ENCODE measurements around the gene GALNT18.
"Not testable (repeated sequence)": the region's sequence is repeated elsewhere in the genome, so short reads cannot be mapped to it uniquely, and the experiment has no call there.

Gene GALNT18

GRCh38 chr11:11451501-11452005 lies 170.3 kb downstream of the GALNT18 start:
- DNase-seq = no peak

DNA sequence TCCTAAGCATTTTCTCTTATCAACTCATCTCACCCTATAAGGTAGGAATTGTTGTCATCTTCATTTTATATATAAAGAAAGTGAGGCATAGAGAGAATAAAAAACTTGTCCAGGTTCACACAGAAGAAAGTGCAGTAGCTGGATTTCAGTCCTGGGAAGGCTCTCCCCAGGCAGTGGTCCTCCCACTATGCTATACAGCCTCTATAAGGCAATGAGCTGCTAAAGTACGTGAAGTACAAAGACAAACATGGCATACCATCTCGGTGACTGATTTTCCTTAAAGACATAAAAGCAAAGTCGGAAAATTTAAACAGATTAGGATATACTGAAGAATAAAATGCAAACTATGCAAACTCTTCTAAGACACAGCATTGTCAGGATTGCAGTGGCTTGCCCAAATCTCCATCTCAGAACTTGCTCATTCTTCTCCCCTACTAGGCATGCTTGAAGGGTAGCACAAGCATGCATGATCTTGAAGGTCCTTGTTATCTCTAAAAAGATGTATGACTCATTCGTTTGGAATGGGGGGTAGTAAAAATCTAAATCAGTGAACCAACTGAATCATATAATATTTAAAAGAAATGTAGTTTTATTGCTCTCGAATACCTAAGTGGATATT lies 171.0 kb downstream of the GALNT18 start:
- DNase-seq = peak; percentile 81

GRCh38 chr11:11449327-11449726 lies 172.5 kb downstream of the GALNT18 start:
- no peak for DNase-seq

- no peak for DNase-seq
Measured at GRCh38 chr11:11448626-11449025, 173.2 kb downstream of the GALNT18 start.

GRCh38 chr11:11447601-11448000 lies 174.2 kb downstream of the GALNT18 start:
- not testable (repeated sequence) for DNase-seq

GRCh38 chr11:11446967-11447366 lies 174.8 kb downstream of the GALNT18 start:
- no peak for DNase-seq

DNA sequence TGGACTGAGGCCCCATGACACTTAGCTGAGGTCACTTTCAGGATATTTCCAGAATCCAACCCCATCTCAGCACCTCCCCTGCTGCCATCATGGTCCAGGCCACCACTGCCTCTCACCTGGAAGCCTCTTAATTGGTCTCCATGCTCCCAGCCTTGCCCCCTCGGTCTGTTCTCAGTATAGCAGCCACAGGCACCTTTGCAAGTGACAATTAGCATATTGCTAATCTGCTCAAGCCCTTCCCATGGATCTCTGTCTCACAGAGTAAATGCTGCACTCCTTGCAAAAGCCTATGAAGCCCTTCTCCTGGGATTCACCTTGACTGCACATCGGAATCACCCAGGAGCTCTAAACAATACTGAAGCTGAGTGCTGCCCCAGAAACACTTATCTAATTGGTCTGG lies 175.2 kb downstream of the GALNT18 start:
- DNase-seq = no peak

DNA sequence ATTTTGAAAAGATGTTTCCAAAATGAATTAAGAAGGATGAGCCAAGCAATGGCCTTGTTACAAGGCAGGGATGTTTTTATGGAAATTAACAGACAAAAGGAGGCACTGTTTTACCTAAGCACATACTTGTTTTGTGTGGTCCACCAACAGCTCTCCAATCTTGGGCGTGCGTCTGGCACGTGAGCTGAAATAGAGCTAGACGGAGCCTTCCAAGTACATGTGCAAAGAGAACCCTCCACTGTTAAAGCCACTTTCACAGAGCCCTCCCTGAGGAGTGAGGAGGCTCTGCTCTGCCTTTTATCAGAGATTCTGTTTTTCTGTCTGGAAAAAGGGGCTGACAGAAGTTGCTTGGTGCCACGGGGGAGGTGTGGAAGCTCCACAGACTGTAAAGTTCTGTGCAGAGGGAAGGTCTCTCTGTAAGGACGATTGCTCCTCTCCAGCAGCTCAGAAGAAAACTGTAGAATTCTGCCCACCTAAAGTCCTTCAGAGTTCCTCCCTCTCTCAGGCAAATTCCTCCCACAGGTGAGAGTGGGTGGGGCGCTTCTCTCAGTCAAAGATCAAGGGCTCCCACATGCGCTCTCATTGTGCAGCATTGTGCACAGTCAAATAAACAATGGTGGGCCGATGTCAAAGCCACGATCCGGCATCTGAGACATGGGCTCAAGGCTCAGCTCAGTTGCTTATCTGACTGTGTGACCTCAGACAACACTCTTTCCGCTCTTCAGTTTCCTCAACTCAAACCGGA lies 176.2 kb downstream of the GALNT18 start:
- DNase-seq = no peak

DNA sequence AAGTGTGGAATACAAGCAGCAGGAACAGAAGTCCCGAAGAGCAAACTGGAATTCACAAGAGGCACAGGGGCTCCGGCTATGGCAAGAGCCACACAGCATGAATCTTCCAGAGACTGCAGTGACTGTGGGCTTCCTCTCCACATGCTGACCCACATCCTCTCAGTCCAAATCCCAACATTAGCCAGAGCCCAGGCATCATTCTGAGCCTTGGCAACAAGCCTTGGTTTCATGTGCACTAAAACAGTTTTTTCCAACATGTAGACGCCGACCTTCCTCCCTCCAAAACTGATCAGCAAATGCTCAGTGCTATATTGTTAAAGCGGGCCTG lies 177.0 kb downstream of the GALNT18 start:
- DNase-seq = no peak

- DNase-seq = peak; percentile 43
Measured at GRCh38 chr11:11444027-11444803, 177.6 kb downstream of the GALNT18 start.

GRCh38 chr11:11442791-11443190 lies 179.0 kb downstream of the GALNT18 start:
- DNase-seq = no peak

DNA sequence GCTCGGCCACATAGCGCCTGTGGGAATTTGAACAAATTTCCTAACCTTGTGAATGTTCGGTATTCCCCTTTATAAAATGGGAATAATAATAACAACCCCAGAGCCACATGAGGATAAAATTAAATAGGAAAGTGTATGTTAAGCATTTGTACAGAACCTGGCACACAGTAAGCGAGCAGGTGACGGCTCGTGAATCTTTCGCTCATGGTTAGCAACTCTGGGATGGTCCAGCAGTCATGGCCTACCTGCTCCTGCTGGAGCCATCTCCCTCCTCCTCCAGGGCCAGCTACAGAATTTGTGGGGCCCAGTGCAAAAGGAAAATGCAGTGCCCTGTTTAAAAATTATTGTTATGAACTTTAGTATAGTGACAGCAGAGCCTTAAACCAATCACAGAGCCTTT lies 180.3 kb downstream of the GALNT18 start:
- no peak for DNase-seq

DNA sequence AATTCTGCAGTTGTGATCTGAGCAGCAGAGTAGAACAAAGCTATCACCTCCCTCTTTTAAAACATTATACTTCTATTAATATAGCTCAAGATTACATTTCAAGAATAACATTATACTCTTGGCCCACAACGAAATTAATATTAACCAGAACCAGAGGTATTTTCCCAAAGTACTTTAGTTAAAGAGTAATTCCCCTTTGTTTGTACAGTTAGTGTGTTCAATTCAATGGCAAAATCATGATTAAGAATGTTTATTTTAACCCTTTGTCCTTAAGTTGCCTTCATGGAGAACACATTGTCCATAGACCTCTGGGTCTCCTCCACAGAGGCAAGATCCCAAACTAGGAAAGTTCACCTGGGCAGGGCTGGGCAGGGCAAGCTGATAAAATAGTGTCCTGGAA lies 180.7 kb downstream of the GALNT18 start:
- DNase-seq = no peak

DNA sequence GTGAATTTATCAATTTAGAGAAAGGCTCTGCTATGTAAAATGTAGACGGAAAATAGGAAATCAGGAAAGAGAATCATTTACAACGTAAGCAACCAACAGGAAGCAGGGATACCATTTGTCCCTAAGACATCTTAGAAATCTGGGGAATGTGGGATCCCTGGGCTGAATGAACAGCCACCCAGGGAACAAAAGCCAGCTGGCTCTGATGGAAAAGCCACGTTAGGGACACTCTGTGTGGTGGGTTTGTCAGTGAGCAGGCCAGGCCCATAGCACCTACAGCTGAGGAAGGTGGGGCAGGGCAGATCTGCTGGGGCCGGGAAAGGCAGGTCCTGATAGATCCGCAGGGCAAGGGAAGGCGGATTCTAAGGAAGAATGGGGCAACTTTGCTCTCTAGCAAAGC lies 181.7 kb downstream of the GALNT18 start:
- DNase-seq = no peak

DNA sequence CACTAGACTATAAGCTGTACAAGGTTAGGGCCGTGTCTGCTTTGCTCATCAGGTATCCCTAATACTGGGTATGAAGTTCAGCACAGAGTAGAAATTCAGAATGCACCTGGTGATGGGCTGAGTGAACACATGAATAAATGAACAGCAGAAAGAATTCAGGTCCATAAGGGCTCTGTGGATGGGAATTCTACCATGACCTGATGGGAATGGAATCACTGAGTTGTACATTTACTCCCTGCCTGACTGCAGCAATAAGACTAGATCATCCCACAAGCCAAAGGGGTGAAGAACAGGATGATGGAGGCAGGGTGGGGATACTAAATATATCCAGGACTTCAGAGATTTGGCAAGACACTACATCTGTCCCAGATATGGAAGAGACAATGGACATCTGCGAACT lies 182.2 kb downstream of the GALNT18 start:
- DNase-seq = no peak

GRCh38 chr11:11436715-11437313 lies 185.0 kb downstream of the GALNT18 start:
- DNase-seq = no peak

GRCh38 chr11:11435635-11436034 lies 186.2 kb downstream of the GALNT18 start:
- DNase-seq = no peak

DNA sequence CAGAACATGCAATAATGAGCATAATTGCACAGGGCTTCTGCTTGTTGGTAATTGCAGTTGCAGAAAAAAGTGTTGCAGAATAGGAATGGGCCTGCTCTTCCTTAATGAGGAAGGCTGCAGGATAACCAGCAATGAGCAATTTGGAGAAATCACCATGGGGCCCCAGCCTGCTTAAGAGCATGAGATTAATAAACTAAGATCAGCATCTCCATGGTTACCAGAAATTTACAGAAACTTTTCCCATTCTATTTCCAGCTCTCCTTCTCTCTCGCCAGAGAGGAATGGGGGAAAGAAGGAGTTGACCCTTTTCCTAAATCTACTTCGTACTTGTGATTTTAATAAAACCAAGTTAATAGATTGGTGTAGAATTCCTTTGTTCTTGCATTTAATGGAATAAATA lies 187.8 kb downstream of the GALNT18 start:
- no peak for DNase-seq

DNA sequence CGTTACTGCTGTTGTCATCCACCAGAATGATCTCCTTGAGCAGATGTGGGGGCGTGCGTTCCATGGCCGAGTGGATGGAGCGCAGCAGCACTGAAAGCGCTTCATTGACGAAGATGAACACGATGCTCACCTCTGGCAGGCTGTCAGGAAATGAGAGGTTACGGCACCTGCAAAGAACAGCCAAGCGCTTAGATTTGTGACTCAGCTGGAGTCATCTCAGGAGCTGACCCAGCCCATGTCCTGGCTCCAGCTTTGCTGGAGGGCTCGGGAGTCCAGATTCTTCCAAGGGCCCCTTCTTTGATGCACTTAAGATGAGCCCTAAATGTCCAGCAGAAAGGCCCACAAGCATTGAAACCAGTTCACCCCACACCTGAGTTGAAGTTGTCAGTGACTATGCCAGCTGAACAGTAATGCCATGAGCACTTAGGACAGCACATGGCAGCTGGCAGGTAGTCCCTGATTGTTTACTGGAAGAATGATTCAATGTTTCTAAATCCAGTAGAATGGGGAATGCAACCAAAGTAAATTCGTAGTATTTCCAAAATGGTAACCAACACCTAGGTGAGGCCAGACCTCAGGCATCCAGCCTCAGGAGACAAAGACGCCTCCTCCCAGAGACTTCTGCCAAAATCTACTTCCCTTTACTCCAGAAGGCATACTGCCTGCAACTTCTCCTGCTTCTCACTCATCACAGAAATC lies 189.0 kb downstream of the GALNT18 start:
- no peak for DNase-seq

GRCh38 chr11:11430431-11430830 lies 191.4 kb downstream of the GALNT18 start:
- DNase-seq = no peak

GRCh38 chr11:11428714-11429113 lies 193.1 kb downstream of the GALNT18 start:
- DNase-seq = no peak

GRCh38 chr11:11427542-11427941 lies 194.3 kb downstream of the GALNT18 start:
- DNase-seq = no peak

DNA sequence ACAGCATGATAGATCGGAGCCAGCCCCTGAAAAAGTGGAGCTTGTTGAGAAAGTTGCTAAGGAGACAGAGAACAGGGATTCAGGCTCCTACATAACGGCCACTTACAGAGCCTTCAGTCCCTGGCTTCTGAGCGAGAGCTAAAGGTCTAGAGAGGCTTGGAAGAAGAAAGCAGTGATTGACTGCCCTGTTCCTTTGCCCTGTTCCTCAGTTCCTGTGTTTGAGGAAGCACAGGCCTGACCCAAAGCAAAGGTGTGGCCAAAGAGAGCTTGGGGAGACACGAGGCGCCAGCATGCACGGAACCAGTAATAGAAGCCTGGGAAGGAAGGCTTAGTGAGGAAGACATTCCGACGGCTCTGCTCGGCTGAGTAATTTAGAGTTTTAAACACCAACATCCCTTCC lies 194.7 kb downstream of the GALNT18 start:
- DNase-seq = no peak
